GM18858 (cell line): Measurements from ENCODE around the gene ZNF784.

Source experiments
- ATAC-seq: cut with Tn5 transposase; IDR thresholded peaks from one replicate; pipeline ENCODE4 v1.9.1; 2021; ENCODE audit not compliant: unreplicated experiment

The ZNF784 gene

GRCh38 chr19:55624109-55625003, at the start of gene ZNF784:
ZNF784 (minus strand) TSS chr19:55624566; CDS start chr19:55624561, 5 bp downstream.
- no peak for ATAC-seq

- ATAC-seq, result no peak
Measured at GRCh38 chr19:55673889-55674288, 49.5 kb upstream of the ZNF784 start.

GRCh38 chr19:55673465-55673864, 49.1 kb upstream of the ZNF784 start:
- ATAC-seq, result no peak

GRCh38 chr19:55672418-55672817, 48.1 kb upstream of the ZNF784 start:
- no peak for ATAC-seq

DNA sequence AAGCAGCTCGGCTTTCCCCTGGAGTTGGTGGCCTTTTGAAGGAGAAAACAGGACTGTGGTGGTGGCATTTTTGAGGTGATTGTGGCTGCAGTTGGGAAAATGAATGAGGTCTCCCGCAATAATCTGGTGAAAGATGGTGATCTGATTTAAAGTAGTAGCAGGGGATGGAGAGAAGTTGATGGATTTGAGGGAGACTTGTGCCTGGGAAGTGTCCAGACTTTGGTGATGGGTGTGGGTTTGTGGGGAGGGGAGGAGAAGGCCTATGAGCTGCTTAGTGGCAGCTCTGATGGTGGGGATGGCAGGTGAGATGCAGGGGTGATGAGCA, 46.6 kb upstream of the ZNF784 start:
- no peak for ATAC-seq

- no peak for ATAC-seq
Measured at GRCh38 chr19:55670280-55671053, 46.1 kb upstream of the ZNF784 start.

GRCh38 chr19:55669418-55670279, 45.3 kb upstream of the ZNF784 start:
- no peak for ATAC-seq

GRCh38 chr19:55668603-55669348, 44.4 kb upstream of the ZNF784 start:
- ATAC-seq, result no peak

- ATAC-seq, result no peak
Measured at GRCh38 chr19:55667958-55668357, 43.6 kb upstream of the ZNF784 start.

- ATAC-seq, result no peak
Measured at GRCh38 chr19:55667511-55667910, 43.1 kb upstream of the ZNF784 start.

GRCh38 chr19:55667006-55667381, 42.6 kb upstream of the ZNF784 start:
- ATAC-seq, result no peak

DNA sequence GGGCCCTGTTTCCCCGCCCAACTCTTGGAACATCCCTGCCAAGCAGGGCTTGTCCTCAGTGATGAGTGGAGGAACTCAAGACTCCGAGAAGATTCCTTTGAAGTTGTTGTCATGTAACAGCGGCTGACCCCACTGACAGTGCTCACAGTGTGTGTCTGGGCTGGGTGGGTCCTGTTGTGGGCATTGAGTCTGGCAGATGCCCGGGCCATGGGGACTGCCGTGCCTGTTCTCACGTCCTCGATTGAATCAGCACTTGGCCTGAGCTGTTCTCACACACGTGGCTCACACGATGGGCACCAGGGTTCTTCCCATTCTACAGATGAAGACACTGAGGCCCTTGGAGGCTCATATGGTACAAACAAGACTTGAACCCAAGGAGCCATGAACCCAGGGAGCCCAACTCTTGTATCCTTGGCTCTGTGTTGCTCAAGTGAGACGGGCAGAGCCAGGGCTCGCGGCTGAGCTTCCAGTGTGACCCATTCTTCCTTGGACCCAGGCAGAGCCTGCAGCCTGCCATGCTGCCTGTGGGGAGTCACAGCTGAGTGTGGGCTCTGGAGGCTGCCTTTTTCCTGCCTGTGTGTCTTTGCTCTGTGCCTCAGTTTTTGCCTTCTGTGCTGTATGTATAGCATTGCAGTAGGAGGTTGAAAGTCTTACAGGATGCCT, 42.1 kb upstream of the ZNF784 start:
- ATAC-seq, result no peak

DNA sequence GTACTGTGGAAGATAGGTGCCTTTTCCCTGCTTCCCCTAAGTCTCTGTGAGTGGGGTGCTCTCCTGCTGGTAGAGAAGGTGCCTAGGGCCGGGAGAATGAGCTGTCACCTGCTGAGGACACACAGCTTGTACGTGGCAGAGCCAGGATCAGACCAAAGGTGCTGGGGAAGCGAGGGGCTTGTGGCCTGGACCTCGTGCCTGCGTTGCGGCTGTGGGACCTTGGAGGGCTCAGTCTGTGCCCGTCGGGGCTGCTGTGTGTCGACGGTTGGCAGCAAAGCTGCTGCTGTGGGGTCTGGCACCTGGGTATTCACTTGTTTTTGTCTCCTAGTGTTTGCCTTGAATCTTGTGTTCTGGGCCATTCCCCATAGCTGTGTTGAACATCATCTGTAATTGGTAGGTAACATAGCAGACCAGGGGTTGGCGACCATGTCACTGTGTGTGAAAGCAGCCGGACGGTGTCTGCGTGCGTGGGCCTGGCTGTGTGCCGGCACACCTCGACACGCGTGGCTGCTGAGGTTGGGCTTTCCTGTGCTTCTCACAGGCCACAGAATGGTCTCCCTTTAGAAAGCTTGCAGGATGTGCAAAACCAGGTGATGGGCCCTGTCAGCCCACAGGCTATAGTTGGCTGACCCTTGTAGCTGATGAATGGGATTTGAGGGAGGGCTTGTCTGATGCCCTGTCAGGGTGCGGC, 39.6 kb upstream of the ZNF784 start:
- ATAC-seq, result no peak

GRCh38 chr19:55661826-55662225, 37.5 kb upstream of the ZNF784 start:
- ATAC-seq, result no peak

DNA sequence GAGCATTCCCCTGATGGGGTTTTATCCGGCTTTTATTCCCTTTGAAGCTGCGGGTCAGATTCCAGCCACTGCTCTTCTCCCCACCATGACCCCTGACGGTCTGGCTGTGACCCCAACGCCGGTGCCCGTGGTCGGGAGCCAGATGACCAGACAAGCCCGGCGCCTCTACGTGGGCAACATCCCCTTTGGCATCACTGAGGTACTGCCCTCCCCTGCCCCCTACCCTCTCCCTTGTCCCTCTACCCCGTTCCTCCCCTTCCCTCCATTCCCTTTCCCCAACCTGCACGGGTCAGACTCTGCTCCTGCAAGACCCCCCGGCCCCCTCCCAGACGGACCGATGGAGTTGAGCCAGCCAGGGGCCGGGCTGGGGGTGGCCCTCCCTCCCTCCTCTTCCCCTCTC, 36.6 kb upstream of the ZNF784 start:
- no peak for ATAC-seq

- no peak for ATAC-seq
Measured at GRCh38 chr19:55660404-55660803, 36.0 kb upstream of the ZNF784 start.

DNA sequence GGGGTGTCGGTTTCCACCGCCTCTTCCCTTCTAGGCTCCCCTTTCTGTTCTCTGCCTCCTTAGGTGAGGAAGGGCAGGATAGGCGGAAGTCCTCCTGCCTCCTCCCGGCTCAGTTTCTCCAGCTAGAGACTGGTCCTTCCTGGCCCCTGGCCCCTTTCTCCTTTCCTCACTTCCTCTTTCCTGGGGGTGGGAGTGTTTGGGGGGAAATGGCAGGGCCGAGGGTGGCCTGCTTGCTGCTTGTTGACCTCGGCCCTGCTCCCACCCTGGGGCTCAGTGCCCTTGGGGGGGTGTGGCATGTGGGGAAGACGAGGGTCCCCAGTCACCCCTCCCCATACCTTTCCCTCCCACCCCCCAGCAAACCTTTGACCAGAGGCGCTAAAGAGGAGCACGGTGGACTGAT, 35.5 kb upstream of the ZNF784 start:
- no peak for ATAC-seq

DNA sequence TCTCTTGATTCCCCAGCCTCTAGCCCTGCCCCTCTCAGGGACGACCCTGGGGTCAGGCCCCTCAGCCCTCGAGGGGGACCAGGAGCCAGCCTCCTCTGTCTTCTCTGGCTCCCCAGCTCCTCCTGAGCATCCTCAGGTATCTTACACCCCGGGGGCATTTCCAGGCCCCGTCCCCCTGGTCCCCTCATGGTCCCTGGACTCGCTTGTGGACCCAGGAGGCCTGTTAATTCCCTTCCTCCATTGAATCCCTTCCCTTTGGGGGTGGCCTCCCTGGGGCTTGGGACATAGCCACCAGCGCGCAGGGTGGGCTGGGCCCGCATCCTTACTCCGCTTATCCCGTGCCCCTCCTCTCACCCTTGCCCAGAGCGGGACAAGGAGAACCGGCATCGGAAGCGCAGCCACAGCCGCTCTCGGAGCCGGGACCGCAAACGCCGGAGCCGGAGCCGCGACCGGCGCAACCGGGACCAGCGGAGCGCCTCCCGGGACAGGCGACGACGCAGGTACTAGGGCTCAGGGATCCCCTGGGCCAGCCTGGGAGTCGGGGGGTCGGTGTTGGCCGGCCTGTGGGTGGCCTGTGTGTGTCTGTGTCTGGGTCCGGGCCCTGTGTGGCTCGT, 34.6 kb upstream of the ZNF784 start:
- ATAC-seq, result no peak
